Hepatocyte (in vitro differentiated cells): ENCODE data around the gene WIZ. TPM values are rescaled to one million over a fixed set of nuclear protein-coding genes. Genes with fewer than 3 reads are reported as not detected.

Experiments
- DNase-seq: peaks from one replicate; pipeline ENCODE4 v3.0.0-alpha.2; 2016; ENCODE audit warnings: low spot score
- H2AFZ ChIP-seq: fragments of 200-600 bp; sonication (generic); 2 replicates; pipeline ENCODE4 v1.6.0; 2016; ENCODE audit warnings: antibody characterized with exemption, mild to moderate bottlenecking
- H3K27ac ChIP-seq: fragments of 200-600 bp; sonication (generic); 2 replicates; pipeline ENCODE4 v1.5.1; 2016; ENCODE audit warnings: mild to moderate bottlenecking
- H3K27me3 ChIP-seq: fragments of 200-600 bp; sonication (generic); 2 replicates; pipeline ENCODE4 v1.6.1; 2016
- H3K36me3 ChIP-seq: fragments of 200-600 bp; sonication (generic); replicated peaks from 2 replicates; pipeline ENCODE4 v1.5.1; 2016; ENCODE audit warnings: low read depth; ENCODE audit not compliant: insufficient read depth
- H3K4me1 ChIP-seq: fragments of 200-600 bp; sonication (generic); 2 replicates; pipeline ENCODE4 v1.5.1; 2016; ENCODE audit warnings: mild to moderate bottlenecking, moderate library complexity; ENCODE audit not compliant: insufficient read depth
- H3K4me2 ChIP-seq: fragments of 200-600 bp; sonication (generic); 2 replicates; pipeline ENCODE4 v1.6.0; 2016
- H3K4me3 ChIP-seq: fragments of 200-600 bp; sonication (generic); 2 replicates; pipeline ENCODE4 v1.5.1; 2016; ENCODE audit warnings: mild to moderate bottlenecking
- H3K79me2 ChIP-seq: fragments of 200-600 bp; sonication (generic); 2 replicates; pipeline ENCODE4 v1.6.0; 2017; ENCODE audit warnings: mild to moderate bottlenecking
- H3K9me2 ChIP-seq: fragments of 200-600 bp; sonication (generic); replicated peaks from 2 replicates; pipeline ENCODE4 v1.6.0; 2017; ENCODE audit warnings: mild to moderate bottlenecking; ENCODE audit not compliant: insufficient read depth
- H3K9me3 ChIP-seq: fragments of 200-600 bp; sonication (generic); 2 replicates; pipeline ENCODE4 v1.5.1; 2016; ENCODE audit warnings: low read depth, mild to moderate bottlenecking
- H4K20me1 ChIP-seq: fragments of 200-600 bp; sonication (generic); 2 replicates; pipeline ENCODE4 v1.6.0; 2016; ENCODE audit warnings: mild to moderate bottlenecking; ENCODE audit not compliant: insufficient read depth, poor library complexity, severe bottlenecking
- CTCF ChIP-seq: fragments of 200-600 bp; sonication (generic); IDR thresholded peaks from 2 replicates; pipeline ENCODE4 v1.5.1; 2016; ENCODE audit warnings: antibody characterized with exemption, mild to moderate bottlenecking; ENCODE audit not compliant: poor library complexity
- EZH2 ChIP-seq: fragments of 200-600 bp; sonication (generic); IDR thresholded peaks from 2 replicates; pipeline ENCODE4 v1.6.1; 2016; ENCODE audit warnings: antibody characterized with exemption, mild to moderate bottlenecking, borderline replicate concordance
- EZH2phosphoT487 ChIP-seq: fragments of 200-600 bp; sonication (generic); IDR thresholded peaks from one replicate; pipeline ENCODE4 v1.6.1; 2018; ENCODE audit warnings: antibody characterized with exemption, mild to moderate bottlenecking, low read depth, moderate library complexity; ENCODE audit not compliant: unreplicated experiment, severe bottlenecking
- WGBS: methylation state at CpG from one replicate; pipeline ENCODE4 v1.1.6; 2016; ENCODE audit warnings: low lambda C conversion rate; ENCODE audit errors: missing lambda C conversion rate; 5-methylcytosine and 5-hydroxymethylcytosine counted together
- polyA plus RNA-seq: library from polyadenylated mRNA; unstranded; fragments of >200 nt; fragmentation: Nextera tagmentation; extraction: Ambion mirVana; gene quantifications from 2 replicates; pipeline ENCODE4 v1.2.1, GENCODE V29; 2016
- total RNA-seq: library from RNA; depleted of rRNA; stranded (reverse); fragments of >200 nt; gene quantifications from 2 replicates; pipeline ENCODE4 v1.2.3, GENCODE V29; 2014

WIZ gene
- total and polyA plus RNA-seq, 2 experiments from 2014 or later = 18.6 to 24.5 TPM

- Histone ChIP-seq H3K4me1 (peaks cover 15% of the 10 kb centered on the region), H3K4me3 (peak overlapping the region; percentile 70), H3K79me2 (peaks cover 37% of the 10 kb centered on the region), H3K27ac (peak overlapping the region; percentile 86), H3K36me3 (no peaks in the 10 kb centered on the region), H2AFZ (peak overlapping the region; percentile 94), H3K4me2 (peak overlapping the region; percentile 87), H3K9me2 (no peaks in the 10 kb centered on the region), H3K27me3 (no peaks in the 10 kb centered on the region), H3K9me3 (no peaks in the 10 kb centered on the region), H4K20me1 (no peaks in the 10 kb centered on the region)
- 67% methylated on average over 8 of the region's 8 CpGs for WGBS
- no peak for DNase-seq
- TF ChIP-seq EZH2 (no peak), CTCF (no peak), EZH2phosphoT487 (no peak)
Observed at GRCh38 chr19:15433519-15434069, 16.2 kb downstream of the WIZ start.

DNA sequence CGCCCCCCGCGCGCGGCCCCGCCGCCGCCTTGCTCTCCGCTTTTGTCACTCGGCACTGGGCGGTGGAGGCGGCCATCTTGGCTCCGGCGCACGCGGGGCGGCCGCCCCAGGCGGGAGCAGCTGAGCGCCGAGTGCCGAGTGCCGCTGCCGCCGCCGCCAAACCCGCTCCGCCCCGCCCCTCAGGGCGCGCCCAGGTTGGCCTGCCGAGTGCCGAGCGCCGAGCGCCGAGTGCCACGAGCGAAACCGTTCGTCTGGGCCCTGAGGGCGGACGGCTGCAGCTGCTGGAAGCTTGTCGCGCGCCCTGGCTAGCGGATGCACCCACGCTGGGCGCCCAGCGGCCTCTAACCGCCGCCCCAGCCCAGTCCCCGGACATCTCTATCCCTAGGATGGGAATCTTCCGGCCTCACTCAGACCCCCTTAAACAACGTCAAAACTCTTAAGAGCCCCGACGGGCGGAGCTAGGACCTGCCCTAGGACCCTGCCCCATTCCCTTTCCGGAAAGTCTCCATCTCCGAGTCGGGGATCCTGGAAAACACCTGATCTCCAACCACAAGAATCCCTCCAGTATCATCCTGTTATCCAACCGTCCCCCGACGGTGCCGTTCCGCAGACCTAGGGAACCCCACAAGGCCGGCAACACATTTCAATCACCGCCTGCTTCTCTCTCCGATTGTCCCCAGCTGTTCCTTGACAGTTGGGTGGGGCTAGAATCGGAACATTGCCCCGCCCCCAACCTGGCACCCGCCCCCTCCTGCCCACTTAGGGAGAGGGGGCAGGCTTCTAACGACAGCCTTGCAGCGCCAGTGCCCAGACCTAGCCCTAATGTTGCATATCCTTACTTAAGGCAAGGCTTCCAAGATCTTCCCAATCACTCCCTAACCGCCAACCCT lies 16.9 kb downstream of the WIZ start:
- Histone ChIP-seq H3K27me3 (no peaks in the 10 kb centered on the region), H3K4me1 (peaks cover 15% of the 10 kb centered on the region), H3K4me2 (peak overlapping the region; percentile 87), H2AFZ (peak overlapping the region; percentile 94), H3K27ac (peak overlapping the region; percentile 86), H3K9me2 (no peaks in the 10 kb centered on the region), H4K20me1 (no peaks in the 10 kb centered on the region), H3K4me3 (peak overlapping the region; percentile 70), H3K36me3 (no peaks in the 10 kb centered on the region), H3K9me3 (no peaks in the 10 kb centered on the region), H3K79me2 (peaks cover 44% of the 10 kb centered on the region)
- peak; percentile 96 for DNase-seq
- TF ChIP-seq CTCF (no peak), EZH2phosphoT487 (no peak), EZH2 (no peak)
- WGBS = 1% methylated on average over 52 of the region's 75 CpGs

- Histone ChIP-seq H3K4me2 (peak overlapping the region; percentile 91), H3K4me3 (peak overlapping the region; percentile 90), H3K79me2 (peaks cover 44% of the 10 kb centered on the region), H3K4me1 (peaks cover 15% of the 10 kb centered on the region), H3K9me2 (no peaks in the 10 kb centered on the region), H3K27ac (peak overlapping the region; percentile 78), H2AFZ (peak overlapping the region; percentile 68), H3K27me3 (no peaks in the 10 kb centered on the region), H3K9me3 (no peaks in the 10 kb centered on the region), H4K20me1 (no peaks in the 10 kb centered on the region), H3K36me3 (no peaks in the 10 kb centered on the region)
- DNase-seq = no peak
- 0% methylated on average over 19 of the region's 44 CpGs for WGBS
- TF ChIP-seq CTCF (no peak), EZH2 (no peak), EZH2phosphoT487 (no peak)
Observed at GRCh38 chr19:15432018-15432494, 17.7 kb downstream of the WIZ start.
